Breast epithelium (tissue), 3 donors: ENCODE data around the gene ATP4B.

ENCODE experiments used
- POLR2A ChIP-seq: fragments of 450-650 bp; IDR thresholded peaks from one replicate; pipeline ENCODE4 v1.6.1; 2016; ENCODE audit warnings: antibody characterized with exemption, mild to moderate bottlenecking, moderate library complexity
- POLR2AphosphoS5 ChIP-seq, 3 donors: sonication (generic); formaldehyde crosslinking; IDR thresholded peaks; one replicate each; pipeline ENCODE4 v1.6.1; 2017; ENCODE audit warnings: antibody characterized with exemption in 3 of 3
- TF ChIP-seq, protein P1 (sequence below), 3 donors: fragments of 450-650 bp; IDR thresholded peaks; one replicate each; pipeline ENCODE4 v1.5.1; 2016 to 2017; ENCODE audit warnings: antibody characterized with exemption in 3 of 3, mild to moderate bottlenecking in 3 of 3, moderate library complexity in 3 of 3

DNA sequence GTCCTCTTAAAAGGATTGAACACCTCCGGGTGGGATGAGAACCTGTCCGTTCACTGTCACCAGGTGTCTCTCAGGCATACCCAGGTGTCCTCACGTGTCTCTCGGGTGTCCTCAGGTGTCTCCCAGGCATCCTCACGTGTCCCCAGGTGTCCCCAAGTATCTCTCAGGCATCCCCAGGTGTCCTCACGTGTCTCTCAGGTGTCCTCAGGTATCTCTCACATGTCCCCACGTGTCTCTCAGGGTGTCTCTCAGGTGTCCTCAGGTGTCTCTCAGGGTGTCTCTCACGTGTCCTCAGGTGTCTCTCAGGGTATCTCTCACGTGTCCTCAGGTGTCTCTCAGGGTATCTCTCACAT, 33.8 kb downstream of the ATP4B start:
- TF ChIP-seq POLR2A (no peak), POLR2AphosphoS5 (IDR thresholded peaks at IDR 0.05) (no peak)
- TF ChIP-seq, protein P1, sequence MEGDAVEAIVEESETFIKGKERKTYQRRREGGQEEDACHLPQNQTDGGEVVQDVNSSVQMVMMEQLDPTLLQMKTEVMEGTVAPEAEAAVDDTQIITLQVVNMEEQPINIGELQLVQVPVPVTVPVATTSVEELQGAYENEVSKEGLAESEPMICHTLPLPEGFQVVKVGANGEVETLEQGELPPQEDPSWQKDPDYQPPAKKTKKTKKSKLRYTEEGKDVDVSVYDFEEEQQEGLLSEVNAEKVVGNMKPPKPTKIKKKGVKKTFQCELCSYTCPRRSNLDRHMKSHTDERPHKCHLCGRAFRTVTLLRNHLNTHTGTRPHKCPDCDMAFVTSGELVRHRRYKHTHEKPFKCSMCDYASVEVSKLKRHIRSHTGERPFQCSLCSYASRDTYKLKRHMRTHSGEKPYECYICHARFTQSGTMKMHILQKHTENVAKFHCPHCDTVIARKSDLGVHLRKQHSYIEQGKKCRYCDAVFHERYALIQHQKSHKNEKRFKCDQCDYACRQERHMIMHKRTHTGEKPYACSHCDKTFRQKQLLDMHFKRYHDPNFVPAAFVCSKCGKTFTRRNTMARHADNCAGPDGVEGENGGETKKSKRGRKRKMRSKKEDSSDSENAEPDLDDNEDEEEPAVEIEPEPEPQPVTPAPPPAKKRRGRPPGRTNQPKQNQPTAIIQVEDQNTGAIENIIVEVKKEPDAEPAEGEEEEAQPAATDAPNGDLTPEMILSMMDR (IDR thresholded peaks at IDR 0.05), result no peak
